Activated CD8-positive, alpha-beta memory T cell treated with anti-CD3 and anti-CD28 coated beads for 48 hours (primary cell): ENCODE data around the gene SIRPB1.
"Not testable (repeated sequence)": the region's sequence is repeated elsewhere in the genome, so short reads cannot be mapped to it uniquely, and the experiment has no call there.

Source experiments
- DNase-seq, 3 experiments: peaks; one replicate each; pipeline ENCODE4 v3.0.0-alpha.2; 2020; ENCODE audit warnings: low read depth in 2 of 3, low spot score in 2 of 3

The SIRPB1 gene

DNA sequence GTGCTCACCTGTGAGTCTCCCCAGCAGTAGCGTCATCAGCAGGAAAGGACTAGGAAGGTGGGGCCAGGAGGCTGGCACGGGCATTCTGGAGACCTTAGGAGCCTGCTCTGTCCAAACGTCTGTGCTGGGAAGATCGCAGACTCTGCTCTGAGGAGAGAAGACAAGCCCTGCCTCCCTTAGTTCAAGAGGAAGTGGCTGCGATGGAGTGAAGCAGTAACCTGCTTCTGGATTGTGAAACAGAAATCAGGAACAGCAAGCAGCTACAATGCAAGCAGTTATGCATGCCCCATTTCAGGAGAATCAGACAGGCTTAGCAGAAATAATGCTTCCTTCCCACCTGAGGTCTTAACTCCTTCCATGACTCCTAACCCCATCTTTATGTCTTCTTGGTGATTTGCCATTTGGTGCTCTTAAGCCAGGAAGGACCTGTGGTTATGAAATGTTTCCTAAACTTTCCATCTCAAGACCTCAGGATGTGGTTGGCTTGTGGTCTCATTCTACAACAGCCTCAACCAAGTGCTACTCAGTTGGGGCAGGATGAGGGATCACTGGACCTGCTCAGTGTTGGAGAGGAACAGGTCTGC lies at the start of gene SIRPB1:
Gene SIRPB1 (minus strand): TSS at position 149 of the 584 bp plus-strand sequence. CDS start 65 bp downstream, at position 84.
- no peak for DNase-seq

DNA sequence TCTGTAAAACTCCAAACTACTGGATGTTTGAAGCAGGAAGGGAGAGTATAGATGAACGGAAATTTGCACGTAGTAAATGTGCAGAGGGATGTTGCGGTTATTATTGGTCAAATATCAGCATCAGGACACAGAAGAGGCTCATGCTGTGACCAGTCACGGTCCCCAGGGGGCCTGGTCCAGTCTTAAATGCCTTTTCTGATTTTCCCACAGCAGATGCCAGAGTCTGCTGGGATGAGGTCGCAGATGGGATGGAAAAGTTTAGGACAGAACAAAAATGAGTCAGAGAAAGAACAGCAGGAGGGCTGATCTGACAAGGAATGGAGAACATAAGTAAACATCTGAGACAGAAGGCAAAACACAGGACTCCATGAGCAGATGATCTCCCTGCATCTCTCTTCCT lies 49.5 kb upstream of the SIRPB1 start:
- DNase-seq, result no peak

DNA sequence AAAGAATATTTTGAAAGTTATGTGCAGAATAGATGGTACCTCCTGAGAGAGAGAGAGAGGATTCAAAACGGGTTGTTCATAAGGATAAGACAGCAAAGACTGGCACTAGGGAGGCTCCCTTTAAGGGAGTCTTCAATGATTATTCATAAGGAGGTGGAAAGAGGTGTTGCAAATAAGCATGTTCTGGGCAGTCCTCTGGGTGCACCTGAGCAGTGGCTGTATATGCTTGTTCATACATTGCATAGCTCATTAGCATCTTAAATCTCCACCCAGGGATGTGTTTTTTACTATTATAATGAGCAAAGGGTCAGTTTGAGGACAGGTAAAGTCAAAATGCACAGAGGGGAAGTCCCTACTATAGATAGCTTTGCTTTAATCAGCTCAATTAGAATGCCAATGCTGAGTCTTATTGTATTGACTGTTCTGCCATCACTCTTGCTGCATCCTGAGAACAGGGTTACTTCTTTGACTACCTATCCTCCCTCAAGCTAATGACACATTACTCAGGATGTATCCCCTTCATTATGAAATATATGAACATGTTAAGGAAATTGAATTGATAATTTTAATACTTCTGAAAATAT lies 47.8 kb upstream of the SIRPB1 start:
- DNase-seq, result no peak

DNA sequence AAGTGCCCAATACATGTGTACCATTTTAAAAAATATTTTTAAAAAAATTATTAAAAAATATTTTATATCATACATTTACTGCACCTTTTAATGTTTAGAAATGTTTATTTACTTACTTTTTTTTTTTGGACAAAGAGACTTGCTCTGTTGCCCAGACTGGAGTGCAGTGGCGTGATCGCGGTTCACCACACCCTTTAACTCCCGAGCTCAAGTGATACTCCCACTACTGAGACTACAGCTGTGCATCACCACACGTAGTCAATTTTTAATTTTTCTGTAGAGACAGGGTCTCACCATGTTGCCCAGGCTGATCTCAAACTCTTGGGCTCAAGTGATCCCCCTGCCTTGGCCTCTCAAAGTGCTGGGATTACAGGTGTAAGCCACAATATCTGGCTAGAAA lies 47.0 kb upstream of the SIRPB1 start:
- DNase-seq, result no peak

DNA sequence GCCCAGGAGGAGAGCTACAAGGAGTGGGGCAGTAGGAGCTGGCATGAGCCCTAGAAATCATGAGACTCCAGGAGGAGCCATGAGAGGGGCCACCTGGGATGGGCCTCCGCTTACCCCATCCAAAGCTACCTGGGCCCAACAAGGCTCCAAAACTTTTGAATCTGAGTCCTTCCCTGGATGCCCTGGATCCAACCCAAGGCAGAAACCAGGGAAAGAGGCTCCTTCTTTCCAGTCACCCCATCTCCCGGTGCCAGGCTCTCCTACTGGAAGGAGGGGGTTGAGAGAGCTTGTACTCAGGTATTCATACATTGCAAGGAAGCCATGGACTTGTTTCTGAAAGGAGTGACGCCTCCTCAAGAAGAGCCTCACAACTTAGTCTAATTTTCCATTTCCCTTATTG lies 45.5 kb upstream of the SIRPB1 start:
- no peak for DNase-seq

DNA sequence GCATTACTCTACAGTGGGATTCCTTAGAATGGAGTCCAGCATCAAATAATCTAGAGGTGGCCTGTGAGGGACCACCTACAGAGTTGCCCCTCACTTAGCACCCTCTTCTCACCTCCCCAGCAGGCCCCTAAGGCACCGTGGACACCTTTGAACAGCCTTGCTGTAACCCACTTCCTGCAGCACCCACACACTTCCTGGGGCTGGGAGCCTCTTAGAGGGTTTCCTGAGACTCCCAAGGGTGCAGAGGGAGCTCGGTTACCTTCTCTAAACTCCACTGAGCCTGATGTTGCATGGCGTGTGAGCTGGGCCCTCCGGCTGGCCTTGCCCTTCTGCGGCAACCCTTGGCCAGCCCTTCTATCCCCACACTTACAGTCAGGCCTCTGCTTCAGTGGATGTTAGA lies 45.1 kb upstream of the SIRPB1 start:
- no peak for DNase-seq

DNA sequence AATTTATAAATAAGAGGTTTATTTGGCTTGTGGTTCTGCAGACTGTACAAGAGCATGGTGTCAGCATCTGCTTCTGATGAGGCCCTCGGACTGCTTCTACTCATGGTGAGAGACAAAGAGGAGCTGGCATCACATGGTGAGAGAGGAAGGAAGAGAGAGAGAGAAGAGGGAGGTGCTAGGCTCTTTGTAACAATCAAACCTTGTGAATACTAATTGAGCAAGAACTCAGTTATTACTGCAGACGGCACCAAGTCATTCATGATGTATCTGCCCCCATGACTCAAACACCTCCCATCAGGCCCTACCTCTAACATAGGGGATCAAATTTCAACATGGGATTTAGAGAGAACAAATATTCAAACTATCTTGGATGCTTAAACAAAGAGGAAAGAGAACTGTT lies 44.1 kb upstream of the SIRPB1 start:
- DNase-seq, result no peak

DNA sequence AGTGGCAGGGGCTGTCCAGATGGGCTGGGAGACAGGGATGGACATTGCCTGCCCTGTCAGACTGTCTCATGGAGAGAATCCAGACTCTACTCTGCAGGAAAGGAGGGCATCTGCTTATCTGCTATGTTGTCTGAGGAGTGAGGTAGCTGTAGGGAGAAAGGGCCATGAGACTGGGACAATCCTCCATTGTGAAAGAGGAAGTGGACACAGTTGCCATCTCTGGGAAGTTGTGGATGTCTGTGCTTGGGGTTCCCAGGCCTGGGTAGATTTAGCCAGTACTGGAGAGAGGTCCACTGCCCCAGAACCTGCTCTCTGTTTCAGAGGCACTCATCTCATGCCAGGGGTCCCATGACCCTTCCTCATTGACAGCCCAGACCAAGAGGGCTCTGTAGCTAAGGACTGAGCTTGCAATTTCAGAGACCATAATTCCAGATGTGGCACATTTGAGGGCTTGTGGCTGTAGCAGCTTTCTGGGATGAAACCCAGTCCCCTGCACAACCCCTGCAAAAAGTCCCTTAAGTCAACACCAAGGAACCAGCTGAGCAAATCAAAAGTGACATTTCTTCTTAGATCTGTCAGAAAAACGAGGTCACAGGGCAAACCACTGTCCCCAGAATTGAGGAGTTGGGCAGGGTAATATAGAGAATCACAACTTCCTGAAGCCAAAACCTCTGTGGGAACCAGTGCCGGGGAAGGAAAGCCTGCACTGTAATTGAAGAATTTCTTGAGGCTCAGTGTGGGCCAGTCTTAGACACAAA lies 41.9 kb upstream of the SIRPB1 start:
- DNase-seq, result no peak

DNA sequence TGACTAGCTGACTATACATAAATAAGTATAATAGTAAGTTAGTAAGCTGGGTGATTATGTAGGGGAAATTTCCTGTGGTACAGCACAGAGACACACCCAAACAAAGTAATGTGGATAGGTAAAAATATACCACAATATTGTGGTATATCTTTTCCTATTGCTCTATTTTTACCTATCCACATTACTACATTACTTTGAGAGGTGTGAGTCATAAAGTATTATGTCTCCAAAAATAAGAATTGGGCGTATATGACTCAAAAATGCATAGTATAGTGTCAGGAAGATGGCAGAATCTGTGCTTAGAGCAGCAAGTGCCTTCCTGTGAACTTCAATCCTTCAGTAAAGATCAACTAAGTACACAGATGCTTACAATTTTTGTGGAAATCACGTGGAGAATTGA lies 40.4 kb upstream of the SIRPB1 start:
- DNase-seq, result no peak

DNA sequence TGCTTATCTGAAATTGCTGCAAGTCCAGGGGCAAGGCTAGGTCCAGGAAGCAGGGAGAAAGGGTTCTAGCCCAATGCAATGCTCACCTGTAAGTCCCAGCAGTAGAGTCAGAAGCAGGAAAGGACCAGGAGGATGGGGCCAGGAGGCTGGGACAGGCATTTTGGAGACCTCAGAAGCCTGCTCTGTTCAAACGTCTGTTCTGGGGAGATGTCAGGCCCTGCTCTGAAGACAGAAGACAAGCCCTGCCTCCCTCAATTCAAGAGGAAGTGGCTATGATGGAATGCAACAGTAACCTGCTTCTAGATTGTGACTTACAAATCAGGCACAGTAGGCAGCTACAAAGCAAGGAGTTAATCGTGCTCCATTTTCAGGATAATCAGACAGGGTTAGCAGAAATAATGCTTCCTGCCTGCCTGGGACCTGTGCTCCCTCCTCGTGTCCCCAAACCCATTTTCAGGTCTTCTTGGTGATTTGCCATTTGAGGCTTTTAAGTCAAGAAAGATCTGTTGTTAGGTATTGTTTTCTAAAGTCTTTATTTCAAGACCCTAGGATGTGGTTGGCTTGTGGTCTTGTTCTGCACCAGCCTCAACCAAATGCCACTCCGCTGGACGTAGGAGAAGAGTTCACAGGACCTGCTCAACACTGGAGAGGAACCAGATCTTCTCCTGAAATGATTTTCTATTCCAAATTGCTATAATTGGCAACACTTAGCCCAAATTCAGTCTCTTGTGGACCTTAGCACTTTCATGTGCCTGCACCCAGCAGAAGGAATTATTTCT lies 37.9 kb upstream of the SIRPB1 start, which contains the start of gene SIRPG:
Gene SIRPG (minus strand): TSS at position 224 of the 779 bp plus-strand sequence. CDS start 65 bp downstream, at position 159.
- DNase-seq, result no peak

DNA sequence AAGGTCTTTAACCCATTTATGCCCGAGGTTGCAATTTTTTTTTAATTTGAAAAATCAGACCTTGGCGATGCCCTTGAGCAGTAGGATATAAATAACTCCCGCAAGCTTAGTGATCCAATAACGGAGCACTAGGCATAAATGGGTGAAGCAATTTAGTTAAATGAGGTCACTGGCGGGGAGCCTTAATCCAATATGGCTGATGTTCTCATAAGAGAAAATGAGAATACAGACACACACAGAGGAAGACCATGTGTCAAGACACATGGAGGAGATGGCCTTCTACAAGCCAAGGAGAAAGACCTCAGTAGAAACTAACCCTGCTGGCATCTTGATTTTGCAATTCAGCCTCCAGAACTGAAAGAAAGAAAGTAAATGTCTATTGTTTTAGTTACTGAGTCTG lies 37.0 kb upstream of the SIRPB1 start:
- DNase-seq, result no peak

DNA sequence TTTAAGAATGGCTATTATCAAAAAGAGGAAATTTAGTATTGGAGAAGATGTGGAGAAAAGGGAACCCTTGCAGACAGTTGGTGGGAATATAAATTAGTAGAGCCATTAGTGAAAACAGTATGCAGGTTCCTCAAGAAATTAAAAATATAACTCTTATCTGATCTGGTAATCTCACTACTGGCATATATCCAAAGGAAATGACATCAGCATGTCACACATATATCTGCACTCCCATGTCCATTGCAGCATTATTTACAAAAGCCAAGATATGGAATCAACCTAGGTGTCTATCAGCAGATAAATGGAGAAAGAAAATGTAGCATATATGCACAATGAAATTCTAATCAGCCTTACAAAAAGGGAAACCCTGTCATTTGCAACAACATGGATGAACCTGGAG lies 35.2 kb upstream of the SIRPB1 start:
- no peak for DNase-seq

DNA sequence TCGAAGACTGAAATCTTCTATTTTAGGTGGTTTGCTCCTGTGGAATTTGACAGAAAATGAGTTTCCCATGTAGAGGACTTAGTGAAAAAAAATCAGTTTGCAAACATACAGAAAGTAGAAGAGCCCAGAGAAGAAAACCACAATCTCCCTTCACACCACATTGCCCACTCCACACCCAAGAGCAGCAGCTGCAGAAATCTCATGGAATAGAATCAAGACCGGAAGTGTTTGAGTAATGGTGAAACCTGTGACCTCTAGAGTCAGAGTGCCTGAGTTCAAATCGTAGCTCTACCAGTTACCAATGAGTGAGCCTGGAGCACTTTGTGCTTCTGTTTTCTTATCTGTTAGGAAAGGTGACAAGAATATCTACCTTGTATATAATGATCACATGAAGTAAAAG lies 33.2 kb upstream of the SIRPB1 start:
- no peak for DNase-seq

DNA sequence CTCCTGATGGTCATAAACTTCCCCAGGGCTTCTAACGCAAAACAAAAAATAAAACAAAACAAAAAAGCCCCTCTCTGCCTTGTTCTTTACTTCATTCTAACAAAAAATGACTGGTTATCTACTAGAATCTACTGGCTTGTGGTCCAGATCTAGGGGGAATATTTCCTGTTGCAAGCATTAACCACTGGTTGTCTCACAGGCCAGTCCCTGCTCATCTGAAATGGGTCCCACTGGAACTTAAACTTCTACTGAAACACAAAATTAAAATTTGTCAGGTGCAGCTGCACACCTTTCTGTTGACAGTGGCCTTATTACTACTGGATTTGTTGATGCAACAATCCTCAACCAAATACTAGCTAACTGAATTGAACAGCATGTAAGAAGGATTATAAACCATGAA lies 32.3 kb upstream of the SIRPB1 start:
- DNase-seq, result no peak

DNA sequence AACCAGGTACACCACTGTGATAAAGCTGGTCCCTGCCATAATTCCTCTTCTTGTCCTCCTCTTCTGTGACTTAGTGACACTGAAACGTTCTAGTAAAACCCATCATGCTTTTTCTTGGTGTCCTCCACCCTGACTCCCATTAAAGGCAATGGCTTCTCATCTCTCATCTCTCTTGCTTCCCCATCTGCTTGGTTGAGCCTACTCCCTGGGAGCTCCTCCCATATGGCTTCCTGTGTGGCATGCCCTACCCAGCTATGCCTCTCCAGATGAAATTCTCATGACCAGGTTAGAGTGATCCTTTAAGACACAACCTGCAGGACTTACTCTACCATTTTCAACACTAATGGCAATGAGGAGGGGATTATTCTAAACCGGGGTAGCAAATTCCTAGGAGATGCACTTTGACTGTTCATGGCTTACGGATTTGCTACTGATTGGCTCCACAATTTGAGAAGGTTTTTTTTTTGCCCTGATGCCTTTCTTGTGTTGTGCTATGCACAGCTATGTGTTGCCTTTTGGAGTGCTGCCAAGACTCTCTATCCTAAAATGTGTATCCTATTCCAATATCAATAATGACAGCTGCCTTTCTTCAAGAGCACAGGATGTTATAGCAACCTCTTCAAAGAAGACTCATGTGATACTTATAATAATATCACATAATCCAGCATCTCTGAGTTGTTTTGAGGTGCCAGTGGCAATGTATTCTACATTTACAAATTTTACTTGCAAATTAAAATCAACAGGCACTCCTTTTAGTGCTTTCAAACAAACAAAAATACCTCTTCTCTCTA lies 31.7 kb upstream of the SIRPB1 start:
- DNase-seq, result no peak

DNA sequence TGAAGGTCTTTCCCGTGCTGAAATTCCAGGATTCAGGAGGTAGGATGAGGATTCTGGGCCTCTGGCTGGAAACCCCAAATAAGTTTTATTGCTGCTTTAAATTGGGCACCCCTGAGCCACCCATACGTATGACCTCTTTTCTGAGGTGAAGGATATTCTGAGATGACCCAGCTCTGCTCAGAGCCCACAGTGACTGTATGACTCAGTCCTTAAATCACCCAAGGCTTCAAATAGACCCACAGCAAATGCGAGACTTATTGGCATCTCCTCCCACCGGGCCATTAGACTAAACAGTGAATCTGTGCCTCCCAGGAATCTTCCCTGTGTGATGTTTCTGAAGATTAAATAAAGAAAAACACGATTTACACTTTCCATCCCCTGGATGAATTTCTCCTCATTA lies 28.3 kb upstream of the SIRPB1 start:
- no peak for DNase-seq

DNA sequence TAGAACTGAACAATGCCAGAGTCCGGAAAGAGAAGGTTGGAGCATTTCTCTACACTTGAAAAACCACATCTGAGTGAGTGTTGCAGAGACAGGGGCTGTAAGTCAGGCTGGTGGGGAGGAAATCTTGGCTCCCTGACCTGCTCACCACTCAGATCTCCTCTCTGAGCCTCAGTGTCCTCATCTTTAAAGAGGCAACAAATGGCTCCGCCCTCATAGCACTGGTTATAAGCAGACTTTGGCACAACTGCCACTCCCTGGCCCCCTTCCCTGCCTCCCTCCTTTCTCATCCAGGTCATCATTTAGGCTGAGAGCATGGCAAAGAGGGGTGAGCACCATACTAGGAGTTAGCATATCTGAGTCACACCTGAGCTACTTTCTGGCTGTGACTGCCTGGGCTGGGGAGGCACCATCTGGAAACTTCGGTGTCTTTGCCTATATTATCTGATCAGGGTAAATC lies 27.2 kb upstream of the SIRPB1 start:
- no peak for DNase-seq

DNA sequence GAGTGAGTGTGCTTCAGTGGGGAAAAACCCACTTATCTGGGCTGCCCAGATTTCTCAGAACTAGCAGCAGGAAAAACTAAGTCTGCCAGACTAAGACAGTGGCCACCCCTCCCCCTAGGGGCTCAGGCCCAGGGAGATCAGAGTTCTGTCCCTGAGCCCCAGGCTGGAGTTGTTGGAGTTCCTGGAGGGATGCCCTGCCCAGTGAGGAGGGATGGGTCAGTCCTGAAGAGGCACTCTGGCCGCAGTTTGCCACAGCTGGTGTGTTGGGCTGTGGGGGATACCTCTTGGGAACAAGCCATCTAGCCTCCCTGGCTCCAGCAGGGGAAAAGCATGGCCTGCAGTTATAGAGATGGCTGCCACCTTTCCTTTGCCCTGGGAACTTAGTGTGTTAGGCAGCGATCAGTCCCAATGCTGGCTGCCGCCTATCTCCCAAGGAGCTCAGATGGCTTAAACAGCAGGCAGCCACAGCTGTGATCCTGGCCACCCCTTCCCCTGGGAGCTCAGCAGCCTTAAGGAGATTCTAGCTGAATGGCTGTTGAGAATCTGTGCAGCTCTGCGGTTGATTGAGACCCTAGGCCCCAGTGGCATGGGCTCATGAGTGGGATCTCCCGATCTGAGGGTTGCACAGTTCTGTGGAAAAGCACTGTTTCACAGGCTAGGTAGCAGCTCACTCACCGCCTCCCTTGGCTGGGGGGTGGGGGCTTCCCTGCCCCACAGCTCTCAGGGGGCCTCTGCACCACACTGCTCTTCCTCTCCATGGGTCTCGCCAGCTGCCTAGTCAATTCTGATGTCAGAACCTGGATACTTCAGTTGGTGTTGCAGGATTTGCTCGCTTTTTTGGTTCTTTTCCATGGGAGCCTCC lies 24.5 kb upstream of the SIRPB1 start:
- no peak for DNase-seq

DNA sequence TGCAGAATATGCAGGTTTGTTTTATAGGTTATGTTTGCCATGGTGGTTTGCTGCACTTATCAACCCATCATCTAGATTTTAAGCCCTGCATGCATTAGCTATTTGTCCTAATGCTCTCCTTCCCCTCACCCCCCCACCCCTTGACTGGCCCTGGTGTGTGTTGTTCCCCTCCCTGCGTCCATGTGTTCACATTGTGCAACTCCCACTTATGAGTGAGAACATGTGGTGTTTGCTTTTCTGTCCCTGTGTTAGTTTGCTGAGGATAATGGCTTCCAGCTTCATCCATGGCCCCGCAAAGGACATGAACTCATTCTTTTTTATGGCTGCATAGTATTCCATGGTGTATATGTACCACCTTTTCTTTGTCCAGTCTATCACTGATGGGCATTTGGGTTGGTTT lies 18.8 kb upstream of the SIRPB1 start:
- not testable (repeated sequence) for DNase-seq

DNA sequence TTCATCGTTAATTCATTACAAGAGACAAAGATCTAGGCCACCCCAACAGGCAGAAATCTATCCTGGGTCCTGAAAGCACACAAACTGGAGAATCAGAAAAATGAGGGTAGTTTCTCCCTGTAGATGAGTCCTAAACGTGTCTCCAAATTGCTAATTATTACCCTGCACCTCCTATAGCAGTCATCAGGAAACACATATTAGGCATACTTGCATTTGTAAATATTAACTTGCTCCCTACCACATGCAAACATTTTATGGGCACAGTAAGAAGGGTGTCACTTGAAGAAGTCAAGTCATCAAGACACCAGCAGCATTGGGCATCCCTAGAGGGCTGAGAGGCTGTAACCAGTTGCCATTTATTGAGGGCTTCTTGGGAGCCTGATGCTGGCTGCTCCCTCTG lies 17.9 kb upstream of the SIRPB1 start:
- no peak for DNase-seq
